Gastroesophageal sphincter (tissue), 4 donors: ENCODE data around the gene CLIC2. TPM values are rescaled to one million over a fixed set of nuclear protein-coding genes. Genes with fewer than 3 reads are reported as not detected.
A peak's percentile ranks its signal among the peaks of the same experiment; 100 is the strongest.
"Not testable (repeated sequence)": the region's sequence is repeated elsewhere in the genome, so short reads cannot be mapped to it uniquely, and the experiment has no call there.

ENCODE experiments used
- ATAC-seq: fragments of 150-250 bp; one replicate; pipeline ENCODE4 v1.9.1; 2016; ENCODE audit warnings: mild to moderate bottlenecking, moderate library complexity
- H3K27ac ChIP-seq, 4 donors: fragments of 200-600 bp; sonication (generic) in 3 of 4; 1 replicate in 3 of 4; 2 replicates in 1 of 4; pipeline ENCODE4 v1.5.1; 2016 to 2019
- H3K27me3 ChIP-seq: fragments of 200-600 bp; sonication (generic); one replicate; pipeline ENCODE4 v1.5.1; 2019
- H3K36me3 ChIP-seq, 2 donors: fragments of 200-600 bp; sonication (generic); one replicate each; pipeline ENCODE4 v1.5.1; 2019; ENCODE audit warnings: control low read depth in 1 of 2
- H3K4me1 ChIP-seq, 3 donors: fragments of 200-600 bp; sonication (generic); 1 replicate in 2 of 3; 2 replicates in 1 of 3; pipeline ENCODE4 v1.5.1; 2016 to 2019; ENCODE audit warnings: control low read depth in 2 of 3
- H3K4me3 ChIP-seq, 2 donors: fragments of 200-600 bp; sonication (generic); one replicate each; pipeline ENCODE4 v1.5.1; 2019; ENCODE audit warnings: mild to moderate bottlenecking in 1 of 2, moderate library complexity in 1 of 2
- H3K9me3 ChIP-seq, 3 donors: fragments of 200-600 bp; sonication (generic); one replicate each; pipeline ENCODE4 v1.5.1; 2017 to 2019; ENCODE audit warnings: control low read depth in 2 of 3
- CTCF ChIP-seq, 4 experiments: fragments of 200-600 bp in 2 of 4; fragments of 450-650 bp in 2 of 4; sonication (generic) in 1 of 4; IDR thresholded peaks; one replicate each; pipeline ENCODE4 v1.5.1; 2017 to 2019; ENCODE audit warnings: antibody characterized with exemption in 4 of 4, mild to moderate bottlenecking in 2 of 4, moderate library complexity in 2 of 4
- EP300 ChIP-seq: sonication (generic); formaldehyde crosslinking; IDR thresholded peaks from one replicate; pipeline ENCODE4 v1.6.1; 2017; ENCODE audit warnings: antibody characterized with exemption, mild to moderate bottlenecking
- POLR2A ChIP-seq, 2 donors: fragments of 450-650 bp; IDR thresholded peaks; one replicate each; pipeline ENCODE4 v1.6.1; 2017; ENCODE audit warnings: antibody characterized with exemption in 2 of 2, mild to moderate bottlenecking in 2 of 2, moderate library complexity in 1 of 2
- POLR2AphosphoS5 ChIP-seq: sonication (generic); formaldehyde crosslinking; IDR thresholded peaks from one replicate; pipeline ENCODE4 v1.6.1; 2017; ENCODE audit warnings: antibody characterized with exemption
- WGBS, 2 donors: methylation state at CpG; one replicate each; pipeline ENCODE4 v1.1.5; 2018; ENCODE audit warnings: low coverage in 1 of 2; 5-methylcytosine and 5-hydroxymethylcytosine counted together
- total RNA-seq, 4 donors: library from RNA; depleted of rRNA; stranded (reverse); fragments of >200 nt; gene quantifications; one replicate each; pipeline ENCODE4 v1.1.0, GENCODE V29; 2016

CLIC2 gene
- total RNA-seq, result 10 to 100 TPM; 12.7 to 20.7 (median 13.9) TPM

GRCh38 chrX:155334486-155335336 lies at the start of gene CLIC2:
CLIC2 (minus strand) TSS chrX:155334614; CDS start chrX:155334427, 187 bp downstream.
- Histone ChIP-seq H3K27ac (peak within 1 kb of the TSS in 3 of 4 donors; percentile 43 to 67 (median 56)), H3K27me3 (no peaks in the 10 kb centered on the region), H3K4me1 (no peaks in the 10 kb centered on the region), H3K9me3 (no peaks in the 10 kb centered on the region), H3K36me3 (no peaks in the 10 kb centered on the region), H3K4me3 (peak within 1 kb of the TSS; percentile 25 to 40)
- TF ChIP-seq POLR2AphosphoS5 (no peak), CTCF (IDR thresholded peaks at IDR 0.05) (no peak), EP300 (no peak), POLR2A (IDR thresholded peaks at IDR 0.05) (no peak)
- peak; percentile 84 for ATAC-seq
- WGBS, 2 donors, result 17 to 25% methylated on average over 1 to 2 of the region's 5 CpGs

- WGBS, 2 donors, result no CpG with 5 or more reads among the region's 64 CpGs
- ATAC-seq, result peak; percentile 68
- not testable (repeated sequence) for H3K27ac ChIP-seq, H3K27me3 ChIP-seq, H3K4me1 ChIP-seq, H3K4me3 ChIP-seq, H3K36me3 ChIP-seq, H3K9me3 ChIP-seq
These were observed 48.1 kb upstream of the CLIC2 start for GRCh38 chrX:155382529-155382967.

GRCh38 chrX:155381843-155382528 lies 47.6 kb upstream of the CLIC2 start, which contains the start of gene F8A2:
F8A2 (plus strand) TSS chrX:155382095; CDS start chrX:155382115, 20 bp downstream.
- ATAC-seq, result peak; percentile 79
- not testable (repeated sequence) for H3K27me3 ChIP-seq, H3K4me1 ChIP-seq, H3K9me3 ChIP-seq, H3K4me3 ChIP-seq, H3K27ac ChIP-seq, H3K36me3 ChIP-seq
- no CpG with 5 or more reads among the region's 90 CpGs for WGBS, 2 donors

- not testable (repeated sequence) for H3K27ac ChIP-seq, ATAC-seq, H3K9me3 ChIP-seq, H3K36me3 ChIP-seq, H3K27me3 ChIP-seq, H3K4me3 ChIP-seq, H3K4me1 ChIP-seq
- WGBS, 2 donors, result no CpG with 5 or more reads among the region's 7 CpGs
These were observed 45.4 kb upstream of the CLIC2 start for GRCh38 chrX:155379802-155380201.

GRCh38 chrX:155373777-155374458 lies 39.5 kb upstream of the CLIC2 start:
- H3K36me3 ChIP-seq, H3K9me3 ChIP-seq, H3K27ac ChIP-seq, H3K4me3 ChIP-seq, ATAC-seq, H3K27me3 ChIP-seq, H3K4me1 ChIP-seq: not testable (repeated sequence)
- WGBS, 2 donors, result no CpG with 5 or more reads among the region's 9 CpGs

GRCh38 chrX:155363712-155364111 lies 29.3 kb upstream of the CLIC2 start:
- H3K9me3 ChIP-seq, H3K36me3 ChIP-seq, H3K4me3 ChIP-seq, H3K27ac ChIP-seq, H3K4me1 ChIP-seq, ATAC-seq, H3K27me3 ChIP-seq: not testable (repeated sequence)
- no CpG with 5 or more reads among the region's 7 CpGs for WGBS, 2 donors

GRCh38 chrX:155349448-155349847 lies 15.0 kb upstream of the CLIC2 start:
- H3K27me3 ChIP-seq, H3K9me3 ChIP-seq, H3K27ac ChIP-seq, H3K4me3 ChIP-seq, ATAC-seq, H3K36me3 ChIP-seq, H3K4me1 ChIP-seq: not testable (repeated sequence)
- no CpG with 5 or more reads among the region's 4 CpGs for WGBS, 2 donors

- H3K4me3 ChIP-seq, ATAC-seq, H3K36me3 ChIP-seq, H3K27ac ChIP-seq, H3K4me1 ChIP-seq, H3K27me3 ChIP-seq, H3K9me3 ChIP-seq: not testable (repeated sequence)
- no CpG with 5 or more reads among the region's 1 CpG for WGBS, 2 donors
These were observed 11.3 kb upstream of the CLIC2 start for GRCh38 chrX:155345689-155346088.

- ATAC-seq, H3K27me3 ChIP-seq, H3K4me1 ChIP-seq, H3K36me3 ChIP-seq, H3K4me3 ChIP-seq, H3K9me3 ChIP-seq: not testable (repeated sequence)
- peak overlapping the region in 3 of 4 donors; percentile 19 to 56 (median 39) for H3K27ac ChIP-seq
- WGBS, 2 donors, result 80% methylated on average over 1 of the region's 1 CpG; no CpG with 5 or more reads in 1 of the 2 donors
These were observed 911 bp upstream of the CLIC2 start for GRCh38 chrX:155335337-155335712.
